Measurements from ENCODE around the gene TMEM256. TPM values are rescaled to one million over a fixed set of nuclear protein-coding genes. Genes with fewer than 3 reads are reported as not detected.

The TMEM256 gene
- total RNA-seq, 1 experiment from 2014 or later, result 55.4 TPM

DNA sequence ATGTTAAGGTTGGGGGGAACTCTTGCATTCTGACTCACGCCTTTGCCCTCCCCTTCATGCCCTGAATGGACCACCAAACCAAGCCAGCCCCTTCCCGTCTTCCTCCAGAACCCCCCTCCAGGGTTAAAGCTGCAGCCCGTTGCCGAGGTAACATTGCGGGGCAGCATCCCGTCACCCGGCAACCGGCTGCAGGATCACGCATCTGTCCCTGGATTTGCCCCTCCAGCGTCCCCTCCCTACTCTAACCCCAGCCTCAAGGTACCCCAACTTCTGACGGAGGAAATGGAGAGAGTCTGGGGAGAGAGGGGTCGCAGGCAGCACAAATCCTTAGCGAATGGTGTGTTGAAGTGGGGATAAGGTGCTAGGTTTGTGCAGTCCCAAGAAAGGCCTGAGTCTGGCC, 3.2 kb upstream of the TMEM256 start:
- no peak overlapping the region for H3K27ac ChIP-seq
- no peaks in the 10 kb centered on the region for H3K9me3 ChIP-seq (ENCODE audit: insufficient read depth, low read depth)
- CTCF ChIA-PET, result no interaction called here
- no peak for DNase-seq
- TF ChIP-seq, protein P1, sequence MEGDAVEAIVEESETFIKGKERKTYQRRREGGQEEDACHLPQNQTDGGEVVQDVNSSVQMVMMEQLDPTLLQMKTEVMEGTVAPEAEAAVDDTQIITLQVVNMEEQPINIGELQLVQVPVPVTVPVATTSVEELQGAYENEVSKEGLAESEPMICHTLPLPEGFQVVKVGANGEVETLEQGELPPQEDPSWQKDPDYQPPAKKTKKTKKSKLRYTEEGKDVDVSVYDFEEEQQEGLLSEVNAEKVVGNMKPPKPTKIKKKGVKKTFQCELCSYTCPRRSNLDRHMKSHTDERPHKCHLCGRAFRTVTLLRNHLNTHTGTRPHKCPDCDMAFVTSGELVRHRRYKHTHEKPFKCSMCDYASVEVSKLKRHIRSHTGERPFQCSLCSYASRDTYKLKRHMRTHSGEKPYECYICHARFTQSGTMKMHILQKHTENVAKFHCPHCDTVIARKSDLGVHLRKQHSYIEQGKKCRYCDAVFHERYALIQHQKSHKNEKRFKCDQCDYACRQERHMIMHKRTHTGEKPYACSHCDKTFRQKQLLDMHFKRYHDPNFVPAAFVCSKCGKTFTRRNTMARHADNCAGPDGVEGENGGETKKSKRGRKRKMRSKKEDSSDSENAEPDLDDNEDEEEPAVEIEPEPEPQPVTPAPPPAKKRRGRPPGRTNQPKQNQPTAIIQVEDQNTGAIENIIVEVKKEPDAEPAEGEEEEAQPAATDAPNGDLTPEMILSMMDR (conservative IDR thresholded peaks at IDR 0.05), result no peak
- TF ChIP-seq EZH2 (IDR thresholded peaks at IDR 0.05; ENCODE audit: low read depth), result no peak
- H3K4me1 ChIP-seq (replicated peaks; ENCODE audit: insufficient read depth), result peaks cover 6% of the 10 kb centered on the region
- intact Hi-C loops (cut with micrococcal nuclease; ENCODE audit: unreplicated experiment), result no loop called here
- BruUV-seq (replicated peaks), result TSS peak; percentile 19
- H3K27me3 ChIP-seq (ENCODE audit: insufficient read depth, low read depth), result no peaks in the 10 kb centered on the region
- no peaks in the 10 kb centered on the region for H3K9me2 ChIP-seq (ENCODE audit: insufficient read depth)
- no peak overlapping the region for H3K4me3 ChIP-seq
- POLR2A ChIA-PET (ENCODE audit: unreplicated experiment), result no interaction called here
- H4K20me1 ChIP-seq (ENCODE audit: insufficient read depth), result no peaks in the 10 kb centered on the region
- H3K4me2 ChIP-seq, result no peak overlapping the region
- H2AFZ ChIP-seq, result no peak overlapping the region
- H3K79me2 ChIP-seq (ENCODE audit: low read depth), result 0 out of 2 replicates have a peak, but pooled peaks cover 5% of the 10 kb centered on the region
- H3K36me3 ChIP-seq (ENCODE audit: low read depth), result no peaks in the 10 kb centered on the region
- H3F3A ChIP-seq (ENCODE audit: insufficient read depth, low read depth), result no peaks in the 10 kb centered on the region

DNA sequence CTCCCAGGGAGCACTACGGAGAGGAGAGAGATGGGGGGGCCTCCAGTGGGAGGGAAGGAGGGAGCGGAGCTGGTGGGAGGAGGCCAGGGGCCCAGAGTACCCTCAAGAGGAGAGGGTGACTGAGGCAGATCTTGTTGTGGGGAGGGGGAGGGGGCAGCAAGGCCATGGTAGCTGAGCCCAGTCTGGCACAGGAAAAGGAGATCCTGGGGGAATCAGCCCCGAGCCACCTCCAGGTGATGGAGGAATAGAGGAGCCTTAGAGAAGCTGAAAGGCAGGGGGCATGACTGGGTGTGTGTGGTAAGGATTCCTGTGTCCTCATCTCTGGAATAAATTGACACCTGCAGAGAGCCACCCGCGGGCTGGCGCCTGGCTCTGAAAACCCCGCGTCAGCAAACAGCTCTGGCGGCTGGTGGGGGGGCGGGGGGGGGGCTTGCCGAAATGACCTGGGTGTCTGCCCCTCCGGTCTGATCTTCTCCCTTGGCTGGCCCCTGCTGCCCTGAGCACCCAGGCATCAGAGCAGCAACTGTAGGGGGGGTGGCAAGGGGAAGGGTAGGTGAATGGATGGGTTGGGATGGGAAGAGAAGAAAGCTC, 2.4 kb upstream of the TMEM256 start:
- DNase-seq, result no peak
- H3K4me2 ChIP-seq, result peak overlapping the region; percentile 79; the same call in 1 of the 2 replicates
- CTCF ChIA-PET, result no interaction called here
- H3K27ac ChIP-seq, result no peak overlapping the region
- no peaks in the 10 kb centered on the region for H4K20me1 ChIP-seq (ENCODE audit: insufficient read depth)
- 0 out of 2 replicates have a peak, but pooled peaks cover 5% of the 10 kb centered on the region for H3K79me2 ChIP-seq (ENCODE audit: low read depth)
- H3K9me3 ChIP-seq (ENCODE audit: insufficient read depth, low read depth), result no peaks in the 10 kb centered on the region
- intact Hi-C loops (cut with micrococcal nuclease; ENCODE audit: unreplicated experiment), result no loop called here
- no TSS peak for BruUV-seq (replicated peaks)
- peaks cover 6% of the 10 kb centered on the region for H3K4me1 ChIP-seq (replicated peaks; ENCODE audit: insufficient read depth)
- H2AFZ ChIP-seq, result no peak overlapping the region
- peaks cover 4% of the 10 kb centered on the region; the same call in 1 of the 2 replicates for H3F3A ChIP-seq (ENCODE audit: insufficient read depth, low read depth)
- no peaks in the 10 kb centered on the region for H3K36me3 ChIP-seq (ENCODE audit: low read depth)
- POLR2A ChIA-PET (ENCODE audit: unreplicated experiment), result no interaction called here
- no peak overlapping the region for H3K4me3 ChIP-seq
- H3K27me3 ChIP-seq (ENCODE audit: insufficient read depth, low read depth), result no peaks in the 10 kb centered on the region
- TF ChIP-seq, protein P1 (conservative IDR thresholded peaks at IDR 0.05), result no peak
- no peak for TF ChIP-seq EZH2 (IDR thresholded peaks at IDR 0.05; ENCODE audit: low read depth)
- no peaks in the 10 kb centered on the region for H3K9me2 ChIP-seq (ENCODE audit: insufficient read depth)

DNA sequence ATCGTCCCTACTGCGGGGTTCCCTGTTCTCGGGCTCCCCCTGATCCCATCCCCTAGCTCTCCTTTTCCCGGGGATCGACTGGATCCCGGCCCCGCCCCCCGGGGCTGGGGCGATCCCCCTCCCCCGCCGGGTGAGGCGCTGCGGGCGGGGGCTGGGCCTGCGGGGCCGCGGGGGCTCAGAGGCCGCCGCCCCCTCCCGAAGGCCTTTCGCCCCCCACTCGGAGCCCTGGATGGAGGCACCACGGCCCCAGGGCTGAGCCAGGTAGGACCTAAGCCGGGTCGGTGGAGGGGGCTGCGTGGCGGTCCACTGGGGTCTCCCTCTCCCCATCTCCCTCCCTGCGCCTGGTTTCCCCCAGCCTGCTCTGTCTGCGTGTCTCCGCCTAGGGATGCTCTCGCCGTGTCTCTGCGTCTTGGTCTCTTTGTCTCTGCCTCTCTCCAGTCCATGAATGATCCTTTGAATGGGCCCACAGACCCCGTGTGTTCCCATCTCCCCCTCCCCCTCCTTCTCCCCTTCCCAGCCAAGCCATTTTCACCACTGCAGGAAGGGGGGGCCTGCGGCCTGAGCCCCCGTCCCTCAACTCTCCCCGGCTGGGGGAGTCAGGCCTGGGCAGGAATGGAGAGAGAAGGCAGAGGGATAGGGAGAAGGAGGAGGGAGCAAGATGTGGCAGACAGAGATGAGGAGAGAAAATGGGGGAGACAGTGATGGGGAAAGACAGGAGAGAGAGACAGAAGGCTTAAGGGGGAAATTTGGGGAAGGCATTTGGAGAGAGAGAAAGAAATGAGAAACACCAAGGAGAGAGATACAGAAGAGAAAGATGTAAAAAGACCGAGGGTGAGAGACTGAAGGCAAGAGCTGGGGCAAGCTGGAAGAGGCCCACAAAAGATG, 1.7 kb upstream of the TMEM256 start:
- Histone ChIP-seq H2AFZ (peak overlapping the region; percentile 81), H3K36me3 (ENCODE audit: low read depth) (no peaks in the 10 kb centered on the region), H3K4me1 (replicated peaks; ENCODE audit: insufficient read depth) (peaks cover 9% of the 10 kb centered on the region), H4K20me1 (ENCODE audit: insufficient read depth) (no peaks in the 10 kb centered on the region), H3K27me3 (ENCODE audit: insufficient read depth, low read depth) (no peaks in the 10 kb centered on the region), H3K4me2 (peak overlapping the region; percentile 79), H3K9me2 (ENCODE audit: insufficient read depth) (no peaks in the 10 kb centered on the region), H3F3A (ENCODE audit: insufficient read depth, low read depth) (peaks cover 4% of the 10 kb centered on the region; the same call in 1 of the 2 replicates), H3K4me3 (peak overlapping the region; percentile 62; the same call in 1 of the 2 replicates), H3K27ac (no peak overlapping the region), H3K79me2 (ENCODE audit: low read depth) (0 out of 2 replicates have a peak, but pooled peaks cover 5% of the 10 kb centered on the region), H3K9me3 (ENCODE audit: insufficient read depth, low read depth) (no peaks in the 10 kb centered on the region)
- CTCF ChIA-PET, result no interaction called here
- no peak for DNase-seq
- BruUV-seq (replicated peaks), result no TSS peak
- TF ChIP-seq EZH2 (IDR thresholded peaks at IDR 0.05; ENCODE audit: low read depth), result no peak
- TF ChIP-seq, protein P1 (conservative IDR thresholded peaks at IDR 0.05), result no peak
- POLR2A ChIA-PET (ENCODE audit: unreplicated experiment), result no interaction called here
- intact Hi-C loops (cut with micrococcal nuclease; ENCODE audit: unreplicated experiment), result loop anchor here (2.0 kb wide), 1 partner anchor 153 kb away; the partner anchor contains the start of gene TNFSF13
